HG02852 (cell line): ENCODE measurements around the gene PARD3.

Source experiments
- ATAC-seq: cut with Tn5 transposase; IDR thresholded peaks from one replicate; pipeline ENCODE4 v1.9.1; 2021; ENCODE audit warnings: mild to moderate bottlenecking, moderate library complexity; ENCODE audit not compliant: unreplicated experiment

PARD3 gene

GRCh38 chr10:34126371-34127151 lies 688.5 kb downstream of the PARD3 start:
- no peak for ATAC-seq

GRCh38 chr10:34125702-34126101 lies 689.4 kb downstream of the PARD3 start:
- no peak for ATAC-seq

GRCh38 chr10:34124522-34125035 lies 690.5 kb downstream of the PARD3 start:
- ATAC-seq = no peak

- ATAC-seq = no peak
Observed at GRCh38 chr10:34121781-34122622, 693.1 kb downstream of the PARD3 start.

- no peak for ATAC-seq
Observed at GRCh38 chr10:34121125-34121753, 693.9 kb downstream of the PARD3 start.

GRCh38 chr10:34119456-34119855 lies 695.6 kb downstream of the PARD3 start:
- ATAC-seq = no peak

GRCh38 chr10:34116681-34117271 lies 698.3 kb downstream of the PARD3 start:
- ATAC-seq = no peak

- no peak for ATAC-seq
Observed at GRCh38 chr10:34116220-34116641, 698.9 kb downstream of the PARD3 start.

- no peak for ATAC-seq
Observed at GRCh38 chr10:34114914-34115313, 700.2 kb downstream of the PARD3 start.

GRCh38 chr10:34113504-34114225 lies 701.4 kb downstream of the PARD3 start:
- no peak for ATAC-seq

- no peak for ATAC-seq
Observed at GRCh38 chr10:34112171-34112782, 702.8 kb downstream of the PARD3 start.

GRCh38 chr10:34111179-34111578 lies 703.9 kb downstream of the PARD3 start:
- ATAC-seq = no peak

GRCh38 chr10:34109952-34110702 lies 705.0 kb downstream of the PARD3 start:
- ATAC-seq = no peak

GRCh38 chr10:34109495-34109894 lies 705.6 kb downstream of the PARD3 start:
- ATAC-seq = no peak

- ATAC-seq = no peak
Observed at GRCh38 chr10:34107626-34108516, 707.2 kb downstream of the PARD3 start.

- ATAC-seq = no peak
Observed at GRCh38 chr10:34106356-34106885, 708.7 kb downstream of the PARD3 start.

GRCh38 chr10:34104829-34105572 lies 710.1 kb downstream of the PARD3 start:
- ATAC-seq = no peak
